ENCODE data around the gene ST6GALNAC3. TPM values are rescaled to one million over a fixed set of nuclear protein-coding genes. Genes with fewer than 3 reads are reported as not detected.
A peak's percentile ranks its signal among the peaks of the same experiment; 100 is the strongest.

ST6GALNAC3 gene
- total RNA-seq, 2 donors from 2014 or later, result 0.87 TPM; not detected in 1

GRCh38 chr1:76289692-76290091, 215.1 kb downstream of the ST6GALNAC3 start:
- Mint-ChIP-seq H3K36me3 (ENCODE audit: low read depth) (no peaks in the 10 kb centered on the region), H3K27ac (no peak overlapping the region), H3K4me1 (peaks cover 10% of the 10 kb centered on the region), H3K4me3 (no peak overlapping the region), H3K27me3 (peaks cover 14% of the 10 kb centered on the region)
- no peaks in the 10 kb centered on the region for H3K9me3 ChIP-seq (ENCODE audit: control insufficient read depth, low read length, poor library complexity, severe bottlenecking)
- no peak for ATAC-seq
- no peak for DNase-seq

- H3K9me3 ChIP-seq (ENCODE audit: control insufficient read depth, low read length, poor library complexity, severe bottlenecking), result no peaks in the 10 kb centered on the region
- Mint-ChIP-seq H3K27ac (no peak overlapping the region), H3K27me3 (peaks cover 18% of the 10 kb centered on the region), H3K36me3 (ENCODE audit: low read depth) (peaks cover under 1% of the 10 kb centered on the region), H3K4me1 (peaks cover 14% of the 10 kb centered on the region), H3K4me3 (no peak overlapping the region)
- ATAC-seq (no peak), DNase-seq (no peak)
Observed at GRCh38 chr1:76290271-76290670, 215.7 kb downstream of the ST6GALNAC3 start.

DNA sequence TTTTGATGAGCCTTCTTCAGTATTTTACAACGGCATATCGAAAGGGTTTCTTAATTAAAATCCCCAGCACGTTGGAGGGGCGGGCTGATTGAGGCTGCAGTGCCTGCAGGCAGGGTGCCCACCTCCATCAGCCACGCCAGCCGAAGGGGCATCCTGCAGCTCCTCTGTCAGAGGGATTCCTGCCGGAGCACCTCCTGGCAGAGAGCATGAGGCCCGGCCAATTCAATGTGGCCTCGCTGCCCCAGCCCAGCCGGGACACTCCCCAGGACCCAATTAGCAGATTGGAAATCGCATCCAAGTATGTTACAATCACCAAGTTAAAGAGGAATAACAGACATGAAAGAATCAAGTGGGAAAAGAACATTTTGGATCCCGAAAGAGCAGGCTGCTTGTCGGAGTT, 216.6 kb downstream of the ST6GALNAC3 start:
- Mint-ChIP-seq H3K27ac (no peak overlapping the region), H3K27me3 (peaks cover 22% of the 10 kb centered on the region), H3K4me1 (peaks cover 14% of the 10 kb centered on the region), H3K4me3 (no peak overlapping the region), H3K36me3 (ENCODE audit: low read depth) (peaks cover 3% of the 10 kb centered on the region)
- no peak for ATAC-seq
- no peak for DNase-seq
- H3K9me3 ChIP-seq (ENCODE audit: control insufficient read depth, low read length, poor library complexity, severe bottlenecking), result no peaks in the 10 kb centered on the region

GRCh38 chr1:76291737-76292136, 217.2 kb downstream of the ST6GALNAC3 start:
- Mint-ChIP-seq H3K4me3 (no peak overlapping the region), H3K4me1 (peaks cover 14% of the 10 kb centered on the region)

DNA sequence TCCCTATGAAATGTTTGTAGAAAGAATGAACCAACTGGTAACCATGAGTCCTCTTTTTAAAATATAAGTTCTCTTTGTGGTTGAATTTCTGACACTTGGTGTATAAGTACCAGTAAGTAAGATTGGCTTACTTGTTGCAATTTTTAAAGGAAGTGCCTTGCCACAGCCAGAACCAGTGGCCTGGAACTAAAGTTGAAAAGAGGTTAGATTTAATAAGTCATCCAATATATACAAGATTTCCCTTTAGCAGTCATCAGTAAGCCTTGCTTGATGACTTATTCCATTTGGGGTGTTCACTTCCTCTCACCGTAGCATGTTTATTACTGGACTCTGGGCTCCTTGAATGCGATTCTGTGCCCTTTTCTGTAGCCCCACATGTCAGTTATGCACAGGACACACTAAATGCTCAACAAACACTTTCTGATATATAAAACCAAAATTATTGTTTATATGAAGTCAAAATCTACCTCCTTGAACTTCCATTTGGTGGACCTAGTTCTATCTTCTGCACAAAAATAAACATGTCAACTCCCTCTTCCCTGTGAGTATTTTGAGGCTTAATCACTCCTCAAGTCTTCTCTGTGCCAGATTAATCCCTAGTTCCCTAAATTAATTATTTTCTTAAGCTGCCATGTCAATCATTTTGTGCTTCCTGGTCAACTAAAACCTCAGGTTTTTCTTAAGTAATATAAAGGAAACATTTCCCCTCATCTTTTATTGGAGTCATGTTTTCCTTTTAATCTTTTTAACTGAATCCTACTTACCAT, 218.1 kb downstream of the ST6GALNAC3 start:
- ATAC-seq, result no peak
- H3K27me3 Mint-ChIP-seq, result peaks cover 28% of the 10 kb centered on the region
- H3K4me3 Mint-ChIP-seq, result no peak overlapping the region
- no peaks in the 10 kb centered on the region for H3K9me3 ChIP-seq (ENCODE audit: control insufficient read depth, low read length, poor library complexity, severe bottlenecking)
- H3K36me3 Mint-ChIP-seq (ENCODE audit: low read depth), result peaks cover 3% of the 10 kb centered on the region
- no peak overlapping the region for H3K27ac Mint-ChIP-seq
- no peak for DNase-seq
- peaks cover 14% of the 10 kb centered on the region for H3K4me1 Mint-ChIP-seq

More at GRCh38 chr1:76291737-76292136, 217.2 kb downstream of the ST6GALNAC3 start:
- no peak for DNase-seq
- ATAC-seq, result no peak
- peaks cover 3% of the 10 kb centered on the region for H3K36me3 Mint-ChIP-seq (ENCODE audit: low read depth)
- peaks cover 22% of the 10 kb centered on the region for H3K27me3 Mint-ChIP-seq
- H3K9me3 ChIP-seq (ENCODE audit: control insufficient read depth, low read length, poor library complexity, severe bottlenecking), result no peaks in the 10 kb centered on the region
- no peak overlapping the region for H3K27ac Mint-ChIP-seq

DNA sequence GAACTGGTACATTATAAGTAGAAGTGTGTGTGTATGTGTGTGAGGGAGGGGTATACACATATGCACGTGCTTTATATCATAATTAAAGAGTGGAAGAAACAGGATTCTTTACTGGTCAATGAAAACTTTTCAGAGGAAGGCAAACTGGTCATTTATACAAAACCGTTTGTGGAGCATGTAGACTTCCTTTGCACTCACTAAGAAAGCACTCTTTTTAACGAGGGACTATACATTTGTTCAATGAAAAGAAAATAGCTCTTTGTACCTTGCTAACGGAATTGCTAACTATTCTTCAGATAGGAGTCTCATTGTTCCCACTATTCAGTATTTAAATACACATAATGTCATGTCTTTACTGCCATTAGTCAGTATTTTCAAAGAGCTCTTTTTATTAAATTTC, 219.3 kb downstream of the ST6GALNAC3 start:
- H3K4me3 Mint-ChIP-seq, result no peak overlapping the region
- DNase-seq, result no peak
- ATAC-seq, result no peak
- H3K27me3 Mint-ChIP-seq, result peaks cover 28% of the 10 kb centered on the region
- H3K9me3 ChIP-seq (ENCODE audit: control insufficient read depth, low read length, poor library complexity, severe bottlenecking), result no peaks in the 10 kb centered on the region
- H3K36me3 Mint-ChIP-seq (ENCODE audit: low read depth), result peaks cover 3% of the 10 kb centered on the region
- peak overlapping the region; percentile 39 for H3K27ac Mint-ChIP-seq
- peaks cover 14% of the 10 kb centered on the region for H3K4me1 Mint-ChIP-seq

DNA sequence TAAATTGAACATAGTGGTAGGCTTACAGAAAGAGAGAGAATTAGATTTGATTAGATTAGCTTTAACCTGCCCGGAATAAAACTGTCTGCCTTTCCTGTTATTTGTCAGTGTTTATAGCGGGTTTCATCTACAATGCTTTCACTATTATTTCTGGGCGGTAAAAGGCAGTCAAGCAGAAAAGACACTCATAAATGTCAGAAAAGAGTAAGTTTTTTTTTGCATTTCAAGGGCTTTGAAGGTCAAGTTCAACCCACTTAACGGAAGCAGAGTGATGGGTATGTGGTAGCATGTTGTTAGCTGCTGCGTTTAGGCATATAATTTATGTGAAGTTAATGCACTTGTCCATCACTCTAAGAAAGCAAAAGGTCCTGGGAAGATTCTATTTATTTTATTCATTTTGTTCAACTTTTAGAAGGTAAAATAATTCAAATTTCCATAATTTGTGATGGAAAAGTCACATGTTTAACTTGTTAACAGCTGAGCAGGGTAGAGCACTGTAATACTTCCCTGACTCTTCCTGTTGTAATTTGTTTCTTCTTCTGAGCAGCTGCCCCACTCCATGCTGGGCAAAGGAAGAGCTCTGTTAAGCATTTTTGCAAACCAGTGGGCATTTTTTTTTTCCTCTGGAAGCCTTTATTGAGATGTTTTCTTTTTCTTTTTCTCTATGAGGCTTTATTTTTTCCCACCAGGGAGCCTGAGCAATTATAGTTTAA, 220.1 kb downstream of the ST6GALNAC3 start:
- ATAC-seq (peak; percentile 62), DNase-seq (no peak)
- peak overlapping the region; percentile 49 for H3K4me3 Mint-ChIP-seq
- peaks cover 23% of the 10 kb centered on the region for H3K27me3 Mint-ChIP-seq
- H3K4me1 Mint-ChIP-seq, result peaks cover 14% of the 10 kb centered on the region
- no peaks in the 10 kb centered on the region for H3K9me3 ChIP-seq (ENCODE audit: control insufficient read depth, low read length, poor library complexity, severe bottlenecking)
- peak overlapping the region; percentile 39 for H3K27ac Mint-ChIP-seq
- peaks cover 3% of the 10 kb centered on the region for H3K36me3 Mint-ChIP-seq (ENCODE audit: low read depth)

GRCh38 chr1:76298399-76298798, 223.9 kb downstream of the ST6GALNAC3 start:
- Mint-ChIP-seq H3K4me1 (peaks cover 18% of the 10 kb centered on the region), H3K4me3 (no peak overlapping the region), H3K27ac (no peak overlapping the region), H3K36me3 (ENCODE audit: low read depth) (peaks cover 3% of the 10 kb centered on the region), H3K27me3 (peaks cover 14% of the 10 kb centered on the region)
- DNase-seq (no peak), ATAC-seq (no peak)
- H3K9me3 ChIP-seq (ENCODE audit: control insufficient read depth, low read length, poor library complexity, severe bottlenecking), result no peaks in the 10 kb centered on the region

DNA sequence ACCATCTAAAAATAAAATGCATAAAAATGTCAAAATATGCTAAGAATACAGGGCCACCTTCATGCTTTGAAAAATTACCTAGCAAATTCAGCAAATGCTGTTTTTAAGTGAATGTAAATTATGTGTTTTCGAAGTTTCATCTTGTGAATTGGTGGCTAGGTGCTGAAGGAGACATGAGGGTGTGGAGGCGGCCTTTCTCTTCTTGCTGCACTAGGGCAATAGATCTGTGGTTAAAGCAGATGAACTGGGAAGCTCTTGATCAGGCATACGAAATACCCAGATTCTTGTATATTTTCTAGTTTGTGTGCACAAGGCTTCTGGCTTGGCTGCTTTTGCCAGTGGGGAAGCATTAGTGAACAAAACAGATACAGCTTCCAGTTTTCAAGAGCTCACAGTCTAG, 224.5 kb downstream of the ST6GALNAC3 start:
- no peak overlapping the region for H3K4me3 Mint-ChIP-seq
- peaks cover 18% of the 10 kb centered on the region for H3K4me1 Mint-ChIP-seq

GRCh38 chr1:76300556-76300955, 226.0 kb downstream of the ST6GALNAC3 start:
- peak overlapping the region; percentile 0 for H3K27ac Mint-ChIP-seq
- H3K36me3 Mint-ChIP-seq (ENCODE audit: low read depth), result no peaks in the 10 kb centered on the region
- no peak for DNase-seq
- ATAC-seq, result no peak
- H3K27me3 Mint-ChIP-seq, result peaks cover 7% of the 10 kb centered on the region
- no peaks in the 10 kb centered on the region for H3K9me3 ChIP-seq (ENCODE audit: control insufficient read depth, low read length, poor library complexity, severe bottlenecking)
- peak overlapping the region; percentile 28 for H3K4me3 Mint-ChIP-seq
- H3K4me1 Mint-ChIP-seq, result peaks cover 6% of the 10 kb centered on the region

More for the DNA sequence above, 224.5 kb downstream of the ST6GALNAC3 start:
- H3K27me3 Mint-ChIP-seq, result peaks cover 14% of the 10 kb centered on the region
- DNase-seq (no peak), ATAC-seq (no peak)
- H3K36me3 Mint-ChIP-seq (ENCODE audit: low read depth), result peaks cover 3% of the 10 kb centered on the region
- H3K27ac Mint-ChIP-seq, result no peak overlapping the region
- no peaks in the 10 kb centered on the region for H3K9me3 ChIP-seq (ENCODE audit: control insufficient read depth, low read length, poor library complexity, severe bottlenecking)

DNA sequence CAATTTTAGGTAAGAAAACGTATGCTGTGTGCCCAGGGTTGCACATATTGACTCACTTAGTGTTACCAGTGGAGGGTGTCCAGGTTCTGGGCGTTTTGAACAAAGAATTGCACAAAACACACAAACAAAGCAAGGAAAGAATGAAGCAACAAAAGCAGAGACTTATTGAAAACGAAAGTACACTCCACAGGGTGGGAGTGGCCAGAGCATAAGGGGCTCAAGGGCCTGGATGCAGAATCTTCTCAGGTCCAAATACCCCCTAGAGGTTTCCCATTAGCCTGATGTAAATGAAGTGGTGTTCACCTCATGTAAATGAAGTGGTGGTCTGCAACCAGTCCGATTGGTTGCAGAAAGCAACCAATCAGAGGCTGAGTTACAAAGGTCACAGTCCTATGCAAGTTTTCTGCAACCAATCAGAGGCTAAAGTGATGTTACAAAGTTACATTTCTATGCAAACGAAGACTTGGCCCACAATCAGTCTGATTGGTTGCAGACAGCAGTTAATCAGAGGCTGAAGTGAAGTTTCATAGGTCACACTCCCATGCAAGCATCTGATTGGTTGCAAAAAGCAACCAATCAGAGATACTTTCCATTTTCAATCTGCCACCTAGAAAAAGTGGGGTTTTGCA, 228.3 kb downstream of the ST6GALNAC3 start:
- Mint-ChIP-seq H3K4me1 (peaks cover 4% of the 10 kb centered on the region), H3K36me3 (ENCODE audit: low read depth) (no peaks in the 10 kb centered on the region), H3K4me3 (no peak overlapping the region), H3K27me3 (no peaks in the 10 kb centered on the region), H3K27ac (no peak overlapping the region)
- no peak for DNase-seq
- ATAC-seq, result no peak
- no peaks in the 10 kb centered on the region for H3K9me3 ChIP-seq (ENCODE audit: control insufficient read depth, low read length, poor library complexity, severe bottlenecking)

DNA sequence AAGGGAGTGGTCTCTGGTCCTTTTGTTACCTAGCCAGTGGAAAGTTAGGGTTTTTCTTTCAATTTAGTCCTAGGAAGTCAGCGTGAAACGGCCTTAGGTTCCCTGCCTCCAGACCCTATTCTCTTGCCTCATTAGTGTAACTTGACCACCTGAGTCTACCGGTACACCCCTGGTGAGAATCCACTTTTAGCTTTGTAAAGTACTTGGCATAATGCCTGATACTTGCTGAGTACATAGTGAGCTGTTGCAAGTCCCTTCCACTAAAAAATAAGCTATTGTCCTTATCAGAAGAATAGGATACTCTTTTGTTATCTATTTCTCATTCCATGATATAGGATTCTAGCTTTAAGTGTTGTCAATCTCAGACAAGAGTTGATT, 228.8 kb downstream of the ST6GALNAC3 start:
- H3K9me3 ChIP-seq (ENCODE audit: control insufficient read depth, low read length, poor library complexity, severe bottlenecking), result no peaks in the 10 kb centered on the region
- no peak for ATAC-seq
- Mint-ChIP-seq H3K27ac (no peak overlapping the region), H3K36me3 (ENCODE audit: low read depth) (no peaks in the 10 kb centered on the region), H3K4me3 (no peak overlapping the region), H3K4me1 (peaks cover 4% of the 10 kb centered on the region), H3K27me3 (no peaks in the 10 kb centered on the region)
- DNase-seq, result no peak

DNA sequence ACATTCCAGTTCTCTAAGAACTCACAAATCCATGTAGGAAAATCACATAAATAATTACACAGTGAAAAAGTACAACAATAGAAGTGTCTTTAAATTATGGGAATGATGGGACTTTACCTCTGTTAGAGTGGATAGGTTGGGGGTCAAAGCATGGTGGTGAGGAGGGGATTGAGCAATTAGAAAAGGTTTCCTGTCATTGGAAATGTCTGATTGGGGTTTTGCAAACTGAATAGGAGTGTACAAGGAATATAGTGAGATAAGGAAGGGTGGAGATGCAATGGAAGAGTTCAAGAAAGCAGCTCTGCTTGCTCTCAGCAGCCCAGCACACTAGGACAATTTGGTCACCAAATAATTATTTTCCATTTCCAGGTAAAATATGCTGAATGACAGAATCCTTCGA, 238.8 kb downstream of the ST6GALNAC3 start:
- Mint-ChIP-seq H3K36me3 (ENCODE audit: low read depth) (no peaks in the 10 kb centered on the region), H3K27ac (no peak overlapping the region), H3K27me3 (peaks cover 7% of the 10 kb centered on the region), H3K4me3 (no peak overlapping the region), H3K4me1 (no peaks in the 10 kb centered on the region)
- ATAC-seq, result no peak
- DNase-seq, result no peak
- H3K9me3 ChIP-seq (ENCODE audit: control insufficient read depth, low read length, poor library complexity, severe bottlenecking), result no peaks in the 10 kb centered on the region

Measured in T-helper 17 cell (primary cell).